GM12892 (cell line): ENCODE results near the gene TIGD3.

Experiments
- POLR2AphosphoS5 ChIP-seq: IDR thresholded peaks from 2 replicates; pipeline ENCODE4 v1.6.1; 2011; ENCODE audit warnings: low read depth, low read length, control low read depth
- TAF1 ChIP-seq: IDR thresholded peaks from 2 replicates; pipeline ENCODE4 v1.6.1; 2011; ENCODE audit warnings: low read depth, mild to moderate bottlenecking, control low read depth, low read length, borderline replicate concordance

- TF ChIP-seq TAF1, result no peak
- TF ChIP-seq POLR2AphosphoS5, result no peak
Observed at GRCh38 chr11:65379698-65380459, 25.3 kb downstream of the TIGD3 start.
